HepG2 (cell line): ENCODE measurements around the gene NAT14. TPM values are rescaled to one million over a fixed set of nuclear protein-coding genes. Genes with fewer than 3 reads are reported as not detected.

Experiments
- CREB1 ChIP-seq, 2 experiments: fragments of 450-650 bp in 1 of 2; IDR thresholded peaks; 2 replicates each; pipeline ENCODE4 v1.6.1; 2016 to 2017; ENCODE audit warnings: control low read depth in 1 of 2, mild to moderate bottlenecking in 1 of 2, missing compliant biosample characterization in 1 of 2, missing genetic modification characterization in 1 of 2
- EHMT2 ChIP-seq: fragments of 200-600 bp; sonication (generic); IDR thresholded peaks from 2 replicates; pipeline ENCODE4 v1.7.0; 2017; ENCODE audit warnings: antibody characterized with exemption, low read depth, low read length, borderline replicate concordance
- FOXC1 ChIP-seq: sonication (generic); formaldehyde crosslinking; IDR thresholded peaks from 2 replicates; pipeline ENCODE4 v1.8.0; 2022; ENCODE audit warnings: mild to moderate bottlenecking, missing genetic modification reagents, borderline replicate concordance
- HNRNPUL1 ChIP-seq: fragments of 200-400 bp; formaldehyde crosslinking; IDR thresholded peaks from 2 replicates; pipeline ENCODE4 v1.6.1; 2017; ENCODE audit warnings: low read depth, mild to moderate bottlenecking, low read length, moderate library complexity
- MLLT10 ChIP-seq: sonication (generic); formaldehyde crosslinking; IDR thresholded peaks from 2 replicates; pipeline ENCODE4 v1.4.0; 2020; ENCODE audit warnings: missing genetic modification reagents
- NAIF1 ChIP-seq: sonication (generic); formaldehyde crosslinking; IDR thresholded peaks from 2 replicates; pipeline ENCODE4 v1.5.0; 2020; ENCODE audit warnings: mild to moderate bottlenecking, missing genetic modification reagents, borderline replicate concordance
- NR2F2 ChIP-seq: IDR thresholded peaks from 2 replicates; pipeline ENCODE4 v1.6.1; 2012; ENCODE audit warnings: low read depth, inconsistent platforms, borderline replicate concordance
- PLRG1 ChIP-seq: fragments of 450-650 bp; conservative IDR thresholded peaks from 2 replicates; pipeline ENCODE4 v1.6.1; 2016
- SMYD3 ChIP-seq: sonication (generic); formaldehyde crosslinking; IDR thresholded peaks from 2 replicates; pipeline ENCODE4 v1.8.1; 2023; ENCODE audit warnings: mild to moderate bottlenecking, missing genetic modification reagents
- TAF1 ChIP-seq: sonication (generic); formaldehyde crosslinking; IDR thresholded peaks from 2 replicates; pipeline ENCODE4 v1.4.0; 2020; ENCODE audit warnings: missing genetic modification reagents
- ZFP82 ChIP-seq: sonication (generic); formaldehyde crosslinking; IDR thresholded peaks from 2 replicates; pipeline ENCODE4 v1.5.1; 2020; ENCODE audit warnings: mild to moderate bottlenecking, missing genetic modification reagents, borderline replicate concordance
- ZNF224 ChIP-seq: sonication (generic); formaldehyde crosslinking; IDR thresholded peaks from 2 replicates; pipeline ENCODE4 v1.5.0; 2020; ENCODE audit warnings: mild to moderate bottlenecking, missing genetic modification reagents
- ZNF335 ChIP-seq: sonication (generic); formaldehyde crosslinking; IDR thresholded peaks from 2 replicates; pipeline ENCODE4 v1.4.0; 2020; ENCODE audit warnings: missing genetic modification reagents
- ZNF468 ChIP-seq: sonication (generic); formaldehyde crosslinking; IDR thresholded peaks from 2 replicates; pipeline ENCODE4 v1.8.0; 2022; ENCODE audit warnings: mild to moderate bottlenecking, moderate library complexity, missing genetic modification reagents
- ZNF556 ChIP-seq: sonication (generic); formaldehyde crosslinking; IDR thresholded peaks from 2 replicates; pipeline ENCODE4 v1.4.0; 2020; ENCODE audit warnings: mild to moderate bottlenecking, missing genetic modification reagents, borderline replicate concordance
- ZNF619 ChIP-seq: sonication (generic); formaldehyde crosslinking; IDR thresholded peaks from 2 replicates; pipeline ENCODE4 v1.4.0; 2020; ENCODE audit warnings: mild to moderate bottlenecking, missing genetic modification reagents
- ZNF879 ChIP-seq: sonication (generic); formaldehyde crosslinking; IDR thresholded peaks from 2 replicates; pipeline ENCODE4 v1.8.1; 2023; ENCODE audit warnings: missing genetic modification reagents
- ZSCAN20 ChIP-seq: sonication (generic); formaldehyde crosslinking; IDR thresholded peaks from 2 replicates; pipeline ENCODE4 v1.4.0; 2020; ENCODE audit warnings: missing genetic modification reagents, mild to moderate bottlenecking, borderline replicate concordance
- ZSCAN22 ChIP-seq: sonication (generic); formaldehyde crosslinking; IDR thresholded peaks from 2 replicates; pipeline ENCODE4 v1.4.0; 2020; ENCODE audit warnings: mild to moderate bottlenecking, missing genetic modification reagents
- ZZZ3 ChIP-seq: sonication (generic); formaldehyde crosslinking; IDR thresholded peaks from 2 replicates; pipeline ENCODE4 v1.4.0; 2020; ENCODE audit warnings: missing genetic modification reagents, mild to moderate bottlenecking, borderline replicate concordance
- polyA plus RNA-seq, 8 experiments: library from polyadenylated mRNA; depleted of rRNA in 3 of 8; stranded (reverse) in 7 of 8; unstranded in 1 of 8; fragments of >200 nt; fragmentation: Illumina TruSeq in 4 of 8; extraction: Trizol in 4 of 8; gene quantifications; 2 replicates each; pipeline versions ENCODE4 v1.2.1 to v1.2.3, GENCODE V29; 2011 to 2016; ENCODE audit warnings: low read depth in 4 of 8, missing spikeins in 1 of 8, mixed read lengths in 1 of 8; ENCODE audit not compliant: insufficient read depth in 1 of 8
- total RNA-seq, 5 experiments: library from RNA; depleted of rRNA; stranded (reverse); fragments of >200 nt; fragmentation: Illumina TruSeq; extraction: Trizol; gene quantifications; 2 replicates each; pipeline ENCODE4 v1.2.3, GENCODE V29; 2016; ENCODE audit warnings: low read depth in 1 of 5
- TF ChIP-seq, protein P1 (sequence below): sonication (generic); formaldehyde crosslinking; conservative IDR thresholded peaks from 2 replicates; pipeline ENCODE4 v1.8.0; 2022; ENCODE audit warnings: low read depth, missing genetic modification reagents
- TF ChIP-seq, protein P2 (sequence below): sonication (generic); formaldehyde crosslinking; IDR thresholded peaks from 2 replicates; pipeline ENCODE4 v1.5.0; 2020; ENCODE audit warnings: mild to moderate bottlenecking, missing genetic modification reagents
- TF ChIP-seq, protein P3 (sequence below): sonication (generic); formaldehyde crosslinking; IDR thresholded peaks from 2 replicates; pipeline ENCODE4 v1.8.0; 2023; ENCODE audit warnings: mild to moderate bottlenecking, missing genetic modification reagents
- TF ChIP-seq, protein P4 (sequence below): sonication (generic); formaldehyde crosslinking; IDR thresholded peaks from 2 replicates; pipeline ENCODE4 v1.9.0; 2022; ENCODE audit warnings: low read depth, missing genetic modification reagents

NAT14 gene
- total and polyA plus RNA-seq, 2 of the 13 experiments (the other 11 are each of a cell fraction or from before 2014, with no cell fraction given), result 20.7 to 22.3 TPM

- TF ChIP-seq ZZZ3 (CRISPR knock-in tag) (no peak; the same call in 1 of the 2 replicates), ZNF556 (CRISPR knock-in tag) (peak; percentile 73; the same call in 1 of the 2 replicates), MLLT10 (no peak), ZFP82 (CRISPR knock-in tag) (no peak; the same call in 1 of the 2 replicates), ZNF879 (CRISPR knock-in tag) (0 out of 2 replicates have a peak, but pooled peaks have one; percentile 39), NAIF1 (peak; percentile 24; the same call in 1 of the 2 replicates), SMYD3 (CRISPR knock-in tag) (no peak; the same call in 1 of the 2 replicates), TAF1 (CRISPR knock-in tag) (peak; percentile 72), ZNF335 (CRISPR knock-in tag) (no peak), HNRNPUL1 (no peak), EHMT2 (no peak), NR2F2 (no peak), PLRG1 (no peak), ZNF619 (peak; percentile 91; the same call in 1 of the 2 replicates), FOXC1 (CRISPR knock-in tag) (peak; percentile 95), ZNF468 (CRISPR knock-in tag) (no peak), ZSCAN20 (CRISPR knock-in tag) (no peak; the same call in 1 of the 2 replicates), CREB1 (IDR thresholded peaks at IDR 0.05) (peak; percentile 95), CREB1 (CRISPR knock-in tag; IDR thresholded peaks at IDR 0.05) (peak; percentile 97), ZNF224 (CRISPR knock-in tag) (peak; percentile 43; the same call in 1 of the 2 replicates), ZSCAN22 (no peak)
- TF ChIP-seq, protein P1, sequence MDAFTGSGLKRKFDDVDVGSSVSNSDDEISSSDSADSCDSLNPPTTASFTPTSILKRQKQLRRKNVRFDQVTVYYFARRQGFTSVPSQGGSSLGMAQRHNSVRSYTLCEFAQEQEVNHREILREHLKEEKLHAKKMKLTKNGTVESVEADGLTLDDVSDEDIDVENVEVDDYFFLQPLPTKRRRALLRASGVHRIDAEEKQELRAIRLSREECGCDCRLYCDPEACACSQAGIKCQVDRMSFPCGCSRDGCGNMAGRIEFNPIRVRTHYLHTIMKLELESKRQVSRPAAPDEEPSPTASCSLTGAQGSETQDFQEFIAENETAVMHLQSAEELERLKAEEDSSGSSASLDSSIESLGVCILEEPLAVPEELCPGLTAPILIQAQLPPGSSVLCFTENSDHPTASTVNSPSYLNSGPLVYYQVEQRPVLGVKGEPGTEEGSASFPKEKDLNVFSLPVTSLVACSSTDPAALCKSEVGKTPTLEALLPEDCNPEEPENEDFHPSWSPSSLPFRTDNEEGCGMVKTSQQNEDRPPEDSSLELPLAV (CRISPR knock-in tag), result no peak
- TF ChIP-seq, protein P2, sequence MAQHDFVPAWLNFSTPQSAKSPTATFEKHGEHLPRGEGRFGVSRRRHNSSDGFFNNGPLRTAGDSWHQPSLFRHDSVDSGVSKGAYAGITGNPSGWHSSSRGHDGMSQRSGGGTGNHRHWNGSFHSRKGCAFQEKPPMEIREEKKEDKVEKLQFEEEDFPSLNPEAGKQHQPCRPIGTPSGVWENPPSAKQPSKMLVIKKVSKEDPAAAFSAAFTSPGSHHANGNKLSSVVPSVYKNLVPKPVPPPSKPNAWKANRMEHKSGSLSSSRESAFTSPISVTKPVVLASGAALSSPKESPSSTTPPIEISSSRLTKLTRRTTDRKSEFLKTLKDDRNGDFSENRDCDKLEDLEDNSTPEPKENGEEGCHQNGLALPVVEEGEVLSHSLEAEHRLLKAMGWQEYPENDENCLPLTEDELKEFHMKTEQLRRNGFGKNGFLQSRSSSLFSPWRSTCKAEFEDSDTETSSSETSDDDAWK, result no peak
- TF ChIP-seq, protein P3, sequence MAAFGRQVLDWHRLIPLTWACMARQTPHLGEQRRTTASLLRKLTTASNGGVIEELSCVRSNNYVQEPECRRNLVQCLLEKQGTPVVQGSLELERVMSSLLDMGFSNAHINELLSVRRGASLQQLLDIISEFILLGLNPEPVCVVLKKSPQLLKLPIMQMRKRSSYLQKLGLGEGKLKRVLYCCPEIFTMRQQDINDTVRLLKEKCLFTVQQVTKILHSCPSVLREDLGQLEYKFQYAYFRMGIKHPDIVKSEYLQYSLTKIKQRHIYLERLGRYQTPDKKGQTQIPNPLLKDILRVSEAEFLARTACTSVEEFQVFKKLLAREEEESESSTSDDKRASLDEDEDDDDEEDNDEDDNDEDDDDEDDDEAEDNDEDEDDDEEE, result 0 out of 2 replicates have a peak, but pooled peaks have one; percentile 50
- TF ChIP-seq, protein P4, sequence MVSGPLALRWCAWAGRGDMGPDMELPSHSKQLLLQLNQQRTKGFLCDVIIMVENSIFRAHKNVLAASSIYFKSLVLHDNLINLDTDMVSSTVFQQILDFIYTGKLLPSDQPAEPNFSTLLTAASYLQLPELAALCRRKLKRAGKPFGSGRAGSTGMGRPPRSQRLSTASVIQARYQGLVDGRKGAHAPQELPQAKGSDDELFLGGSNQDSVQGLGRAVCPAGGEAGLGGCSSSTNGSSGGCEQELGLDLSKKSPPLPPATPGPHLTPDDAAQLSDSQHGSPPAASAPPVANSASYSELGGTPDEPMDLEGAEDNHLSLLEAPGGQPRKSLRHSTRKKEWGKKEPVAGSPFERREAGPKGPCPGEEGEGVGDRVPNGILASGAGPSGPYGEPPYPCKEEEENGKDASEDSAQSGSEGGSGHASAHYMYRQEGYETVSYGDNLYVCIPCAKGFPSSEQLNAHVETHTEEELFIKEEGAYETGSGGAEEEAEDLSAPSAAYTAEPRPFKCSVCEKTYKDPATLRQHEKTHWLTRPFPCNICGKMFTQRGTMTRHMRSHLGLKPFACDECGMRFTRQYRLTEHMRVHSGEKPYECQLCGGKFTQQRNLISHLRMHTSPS (CRISPR knock-in tag), result no peak
Measured at GRCh38 chr19:55476100-55476775, 8.8 kb upstream of the NAT14 start, which contains the start of gene ZNF628 (continued).
